ENCODE data around the gene NID2.
A peak's percentile ranks its signal among the peaks of the same experiment; 100 is the strongest.

Gene NID2

GRCh38 chr14:52040598-52040997 lies 28.3 kb downstream of the NID2 start:
- Histone ChIP-seq H3K4me2 (ENCODE audit: low read length) (no peak overlapping the region), H3K9ac (ENCODE audit: low read depth, low read length) (no peak overlapping the region), H3K4me3 (ENCODE audit: low read length) (no peak overlapping the region), H3K9me3 (replicated peaks; ENCODE audit: low read length) (no peaks in the 10 kb centered on the region), H3K36me3 (ENCODE audit: insufficient read depth, low read length) (peaks cover 65% of the 10 kb centered on the region), H3K27me3 (ENCODE audit: control insufficient read depth, insufficient read depth, low read length) (no peaks in the 10 kb centered on the region), H3K4me1 (ENCODE audit: control insufficient read depth, insufficient read depth, low read length) (peaks cover 14% of the 10 kb centered on the region)

DNA sequence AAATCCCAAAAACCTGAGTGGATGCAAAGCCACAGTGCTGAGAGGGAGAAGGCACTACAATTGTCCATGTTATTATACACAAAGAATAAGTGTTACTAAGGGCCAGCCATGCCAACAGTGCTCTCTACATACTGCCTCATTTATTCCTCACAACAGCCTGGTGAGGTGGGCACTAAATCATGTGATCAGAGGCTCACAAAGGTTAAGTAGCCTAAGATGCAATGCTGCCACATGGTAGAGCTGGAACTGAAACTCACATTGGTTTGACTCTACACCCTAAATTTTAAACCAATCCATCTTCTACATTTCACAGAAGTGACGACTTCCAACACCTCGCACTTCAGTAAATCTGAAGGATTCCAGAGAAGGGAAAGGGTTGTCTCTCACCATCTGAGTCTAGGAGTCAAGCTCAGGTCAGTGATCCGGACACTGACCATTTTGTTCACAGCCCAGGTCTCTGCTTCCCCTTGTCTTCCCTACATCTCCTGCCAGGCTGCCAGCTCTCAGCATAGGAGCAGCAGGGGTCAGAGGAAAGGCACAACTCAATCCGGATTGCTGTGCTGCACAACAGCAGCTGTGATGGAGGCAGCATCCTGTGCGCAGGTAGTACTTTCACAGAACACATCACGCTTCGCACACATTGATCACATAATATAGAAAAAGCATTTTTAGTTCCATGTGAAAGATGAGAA lies 29.6 kb downstream of the NID2 start:
- Histone ChIP-seq H3K36me3 (ENCODE audit: insufficient read depth, low read length) (peaks cover 74% of the 10 kb centered on the region), H3K4me1 (ENCODE audit: control insufficient read depth, insufficient read depth, low read length) (peaks cover 3% of the 10 kb centered on the region)

DNA sequence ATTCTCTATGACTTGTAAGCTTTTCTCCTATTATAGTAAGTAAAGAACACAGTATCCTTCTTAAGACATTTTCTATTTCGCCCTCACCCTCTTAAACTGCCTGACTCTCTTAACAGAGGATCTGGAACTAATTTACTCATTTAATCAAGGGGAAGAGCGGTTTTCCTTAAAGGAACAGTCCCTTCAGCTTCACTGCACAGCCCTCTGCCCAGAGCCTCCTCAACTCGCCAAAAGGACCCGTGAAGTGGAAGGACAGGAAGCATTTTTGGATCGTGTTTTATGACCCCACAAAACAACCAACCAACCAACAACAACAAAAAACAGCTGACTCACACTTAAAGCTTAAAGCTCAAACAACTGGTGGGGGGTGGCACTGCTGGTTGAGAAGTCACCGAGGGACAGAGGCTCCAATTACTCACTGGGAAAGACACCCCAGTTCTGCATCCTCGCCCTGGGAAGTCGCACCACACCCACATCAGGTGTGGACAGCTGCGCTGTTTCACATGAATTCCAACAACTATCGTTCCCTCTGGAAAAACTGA lies 35.7 kb downstream of the NID2 start:
- H3K4me2 ChIP-seq (ENCODE audit: low read length): peak overlapping the region; percentile 63
- H3K27me3 ChIP-seq (ENCODE audit: control insufficient read depth, insufficient read depth, low read length): no peaks in the 10 kb centered on the region
- peaks cover 40% of the 10 kb centered on the region for H3K36me3 ChIP-seq (ENCODE audit: insufficient read depth, low read length)
- H3K9ac ChIP-seq (ENCODE audit: low read depth, low read length): peak overlapping the region; percentile 70
- no peaks in the 10 kb centered on the region for H3K9me3 ChIP-seq (replicated peaks; ENCODE audit: low read length)
- H3K4me1 ChIP-seq (ENCODE audit: control insufficient read depth, insufficient read depth, low read length): peaks cover 34% of the 10 kb centered on the region
- H3K4me3 ChIP-seq (ENCODE audit: low read length): peak overlapping the region; percentile 22

More for the DNA sequence above, 29.6 kb downstream of the NID2 start:
- Histone ChIP-seq H3K9me3 (replicated peaks; ENCODE audit: low read length) (no peaks in the 10 kb centered on the region), H3K27me3 (ENCODE audit: control insufficient read depth, insufficient read depth, low read length) (no peaks in the 10 kb centered on the region), H3K4me3 (ENCODE audit: low read length) (no peak overlapping the region), H3K4me2 (ENCODE audit: low read length) (no peak overlapping the region), H3K9ac (ENCODE audit: low read depth, low read length) (no peak overlapping the region)

GRCh38 chr14:52032204-52032801 lies 36.6 kb downstream of the NID2 start:
- peak overlapping the region; percentile 70 for H3K9ac ChIP-seq (ENCODE audit: low read depth, low read length)
- H3K9me3 ChIP-seq (replicated peaks; ENCODE audit: low read length): no peaks in the 10 kb centered on the region
- H3K27me3 ChIP-seq (ENCODE audit: control insufficient read depth, insufficient read depth, low read length): no peaks in the 10 kb centered on the region
- peak overlapping the region; percentile 10 for H3K4me3 ChIP-seq (ENCODE audit: low read length)
- peaks cover 32% of the 10 kb centered on the region for H3K36me3 ChIP-seq (ENCODE audit: insufficient read depth, low read length)
- peaks cover 34% of the 10 kb centered on the region for H3K4me1 ChIP-seq (ENCODE audit: control insufficient read depth, insufficient read depth, low read length)
- peak overlapping the region; percentile 63 for H3K4me2 ChIP-seq (ENCODE audit: low read length)

DNA sequence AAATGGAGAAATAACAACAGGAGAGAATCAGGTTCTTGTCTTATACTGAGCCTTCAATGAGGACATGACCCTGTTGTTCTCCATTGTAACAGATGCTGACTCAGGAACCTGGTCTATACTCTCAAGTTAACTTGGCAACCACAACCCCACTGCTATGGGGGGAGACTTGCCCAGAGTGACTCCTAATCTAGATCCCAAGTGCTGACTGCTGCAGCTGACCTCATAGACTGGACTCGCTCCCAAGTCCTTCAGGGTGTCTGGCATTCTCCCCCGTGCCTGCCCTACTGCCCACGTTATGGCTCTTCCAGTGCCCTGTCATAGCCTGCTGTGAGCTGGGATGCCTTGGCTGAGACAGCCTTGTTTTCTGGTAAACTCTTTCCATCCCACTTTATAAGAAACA lies 37.1 kb downstream of the NID2 start:
- Histone ChIP-seq H3K27me3 (ENCODE audit: control insufficient read depth, insufficient read depth, low read length) (no peaks in the 10 kb centered on the region), H3K36me3 (ENCODE audit: insufficient read depth, low read length) (peaks cover 31% of the 10 kb centered on the region), H3K9ac (ENCODE audit: low read depth, low read length) (peak overlapping the region; percentile 70), H3K4me1 (ENCODE audit: control insufficient read depth, insufficient read depth, low read length) (peaks cover 36% of the 10 kb centered on the region), H3K4me3 (ENCODE audit: low read length) (peak overlapping the region; percentile 10), H3K4me2 (ENCODE audit: low read length) (peak overlapping the region; percentile 63), H3K9me3 (replicated peaks; ENCODE audit: low read length) (no peaks in the 10 kb centered on the region)

GRCh38 chr14:52029881-52030280 lies 39.0 kb downstream of the NID2 start:
- Histone ChIP-seq H3K4me2 (ENCODE audit: low read length) (no peak overlapping the region), H3K9ac (ENCODE audit: low read depth, low read length) (no peak overlapping the region), H3K27me3 (ENCODE audit: control insufficient read depth, insufficient read depth, low read length) (no peaks in the 10 kb centered on the region), H3K9me3 (replicated peaks; ENCODE audit: low read length) (no peaks in the 10 kb centered on the region), H3K36me3 (ENCODE audit: insufficient read depth, low read length) (peaks cover 30% of the 10 kb centered on the region), H3K4me1 (ENCODE audit: control insufficient read depth, insufficient read depth, low read length) (peaks cover 53% of the 10 kb centered on the region), H3K4me3 (ENCODE audit: low read length) (no peak overlapping the region)

GRCh38 chr14:52026901-52027300 lies 42.0 kb downstream of the NID2 start:
- Histone ChIP-seq H3K27me3 (ENCODE audit: control insufficient read depth, insufficient read depth, low read length) (no peaks in the 10 kb centered on the region), H3K4me2 (ENCODE audit: low read length) (no peak overlapping the region), H3K4me3 (ENCODE audit: low read length) (no peak overlapping the region), H3K4me1 (ENCODE audit: control insufficient read depth, insufficient read depth, low read length) (peaks cover 51% of the 10 kb centered on the region), H3K36me3 (ENCODE audit: insufficient read depth, low read length) (peaks cover 27% of the 10 kb centered on the region), H3K9me3 (replicated peaks; ENCODE audit: low read length) (no peaks in the 10 kb centered on the region), H3K9ac (ENCODE audit: low read depth, low read length) (no peak overlapping the region)

DNA sequence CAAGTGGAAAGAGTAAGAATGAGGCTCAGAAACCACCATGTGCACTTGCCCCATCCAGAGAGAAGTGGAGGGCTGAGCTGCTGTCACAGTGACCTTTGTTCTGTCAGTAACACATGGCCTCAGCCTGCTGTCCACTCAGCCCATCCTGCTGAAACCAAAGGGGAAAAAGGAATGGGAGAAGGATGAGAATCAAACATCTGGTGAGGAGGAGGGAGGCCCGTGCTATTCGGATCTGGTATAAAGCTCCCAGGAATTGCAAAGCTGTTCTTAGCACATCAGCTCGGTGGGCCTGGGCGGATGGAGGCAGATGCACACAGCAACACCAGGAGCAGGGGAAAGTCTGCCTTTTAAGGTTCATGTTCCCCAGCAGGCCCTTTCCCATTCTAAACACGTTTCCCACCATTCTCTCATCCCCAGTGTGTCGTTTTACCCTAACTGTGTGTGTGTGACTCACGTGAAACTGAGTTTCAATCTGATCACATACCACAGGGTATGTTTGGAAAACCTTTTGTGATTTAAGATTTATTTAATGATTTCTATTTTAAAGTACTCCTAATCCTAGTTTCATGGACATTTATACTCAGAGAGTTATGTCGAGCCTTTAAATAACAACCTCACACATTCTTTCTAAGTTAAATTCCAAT lies 42.7 kb downstream of the NID2 start:
- Histone ChIP-seq H3K4me3 (ENCODE audit: low read length) (no peak overlapping the region), H3K36me3 (ENCODE audit: insufficient read depth, low read length) (peaks cover 34% of the 10 kb centered on the region), H3K27me3 (ENCODE audit: control insufficient read depth, insufficient read depth, low read length) (no peaks in the 10 kb centered on the region), H3K9ac (ENCODE audit: low read depth, low read length) (peak overlapping the region; percentile 33), H3K9me3 (replicated peaks; ENCODE audit: low read length) (no peaks in the 10 kb centered on the region), H3K4me1 (ENCODE audit: control insufficient read depth, insufficient read depth, low read length) (peaks cover 43% of the 10 kb centered on the region), H3K4me2 (ENCODE audit: low read length) (peak overlapping the region; percentile 11)

- peak overlapping the region; percentile 6 for H3K4me3 ChIP-seq (ENCODE audit: low read length)
- H3K36me3 ChIP-seq (ENCODE audit: insufficient read depth, low read length): peaks cover 34% of the 10 kb centered on the region
- no peaks in the 10 kb centered on the region for H3K27me3 ChIP-seq (ENCODE audit: control insufficient read depth, insufficient read depth, low read length)
- peak overlapping the region; percentile 43 for H3K9ac ChIP-seq (ENCODE audit: low read depth, low read length)
- H3K4me2 ChIP-seq (ENCODE audit: low read length): peak overlapping the region; percentile 47
- H3K4me1 ChIP-seq (ENCODE audit: control insufficient read depth, insufficient read depth, low read length): peaks cover 42% of the 10 kb centered on the region
- H3K9me3 ChIP-seq (replicated peaks; ENCODE audit: low read length): no peaks in the 10 kb centered on the region
Measured at GRCh38 chr14:52025310-52025709, 43.5 kb downstream of the NID2 start.

DNA sequence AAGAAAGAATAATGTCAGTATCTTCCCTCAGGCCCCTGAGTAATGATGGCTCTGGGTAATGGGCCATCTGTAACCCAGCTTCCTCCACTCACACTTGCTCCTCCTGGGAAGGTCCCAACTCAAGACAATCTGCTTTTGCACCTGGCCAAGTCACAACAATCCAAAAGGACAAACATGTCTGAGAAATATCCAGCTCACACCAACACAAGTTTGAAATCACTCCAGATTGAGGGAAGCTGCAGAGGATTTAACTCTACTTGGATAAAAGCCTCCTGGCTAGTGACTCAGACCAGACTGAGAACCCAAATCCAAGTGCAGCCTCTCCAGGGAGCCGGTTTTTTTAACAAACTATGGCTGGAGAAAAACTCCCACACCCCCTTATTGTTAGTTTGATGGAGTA lies 45.3 kb downstream of the NID2 start:
- no peaks in the 10 kb centered on the region for H3K27me3 ChIP-seq (ENCODE audit: control insufficient read depth, insufficient read depth, low read length)
- peaks cover 47% of the 10 kb centered on the region for H3K36me3 ChIP-seq (ENCODE audit: insufficient read depth, low read length)
- H3K4me2 ChIP-seq (ENCODE audit: low read length): no peak overlapping the region
- H3K4me3 ChIP-seq (ENCODE audit: low read length): no peak overlapping the region
- peaks cover 43% of the 10 kb centered on the region for H3K4me1 ChIP-seq (ENCODE audit: control insufficient read depth, insufficient read depth, low read length)
- H3K9me3 ChIP-seq (replicated peaks; ENCODE audit: low read length): no peaks in the 10 kb centered on the region
- H3K9ac ChIP-seq (ENCODE audit: low read depth, low read length): no peak overlapping the region

DNA sequence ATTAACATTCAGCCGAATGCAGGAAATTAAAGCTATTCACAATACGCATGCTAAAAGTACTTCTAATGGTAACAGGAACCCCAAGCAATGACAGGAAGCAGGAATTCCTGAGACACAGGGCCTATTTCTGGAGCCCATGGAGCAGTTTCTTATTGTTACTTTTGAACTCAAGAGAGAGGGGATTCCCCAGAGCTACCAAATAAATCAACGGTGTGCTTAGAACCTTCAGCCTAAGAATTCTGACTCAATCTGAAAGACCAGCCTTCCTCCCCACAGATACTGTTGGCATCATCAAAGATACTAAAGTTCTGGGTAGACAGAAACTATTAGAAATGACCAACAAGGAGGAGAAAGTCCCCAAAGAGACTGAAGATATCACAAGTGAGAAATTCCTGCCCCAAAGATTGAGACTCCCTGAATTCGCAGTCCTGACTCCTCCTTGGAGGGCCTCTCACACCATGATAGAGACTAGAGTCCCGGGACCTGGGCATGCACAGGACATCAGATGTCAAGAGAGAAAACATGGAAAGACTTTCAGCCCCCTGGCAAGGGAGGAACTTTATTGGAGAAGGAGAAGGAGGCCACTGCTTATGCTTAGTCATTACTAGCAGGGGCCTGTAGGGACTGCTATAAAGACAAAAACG lies 46.8 kb downstream of the NID2 start:
- H3K36me3 ChIP-seq (ENCODE audit: insufficient read depth, low read length): peaks cover 48% of the 10 kb centered on the region
- no peak overlapping the region for H3K4me2 ChIP-seq (ENCODE audit: low read length)
- H3K9ac ChIP-seq (ENCODE audit: low read depth, low read length): no peak overlapping the region
- no peaks in the 10 kb centered on the region for H3K9me3 ChIP-seq (replicated peaks; ENCODE audit: low read length)
- peaks cover 45% of the 10 kb centered on the region for H3K4me1 ChIP-seq (ENCODE audit: control insufficient read depth, insufficient read depth, low read length)
- H3K4me3 ChIP-seq (ENCODE audit: low read length): no peak overlapping the region
- H3K27me3 ChIP-seq (ENCODE audit: control insufficient read depth, insufficient read depth, low read length): no peaks in the 10 kb centered on the region
